ENCODE results near the gene NRP1. TPM values are rescaled to one million over a fixed set of nuclear protein-coding genes. Genes with fewer than 3 reads are reported as not detected.

Gene NRP1
- total RNA-seq, 4 donors from 2014 or later = 91.8 to 175 (median 142) TPM

DNA sequence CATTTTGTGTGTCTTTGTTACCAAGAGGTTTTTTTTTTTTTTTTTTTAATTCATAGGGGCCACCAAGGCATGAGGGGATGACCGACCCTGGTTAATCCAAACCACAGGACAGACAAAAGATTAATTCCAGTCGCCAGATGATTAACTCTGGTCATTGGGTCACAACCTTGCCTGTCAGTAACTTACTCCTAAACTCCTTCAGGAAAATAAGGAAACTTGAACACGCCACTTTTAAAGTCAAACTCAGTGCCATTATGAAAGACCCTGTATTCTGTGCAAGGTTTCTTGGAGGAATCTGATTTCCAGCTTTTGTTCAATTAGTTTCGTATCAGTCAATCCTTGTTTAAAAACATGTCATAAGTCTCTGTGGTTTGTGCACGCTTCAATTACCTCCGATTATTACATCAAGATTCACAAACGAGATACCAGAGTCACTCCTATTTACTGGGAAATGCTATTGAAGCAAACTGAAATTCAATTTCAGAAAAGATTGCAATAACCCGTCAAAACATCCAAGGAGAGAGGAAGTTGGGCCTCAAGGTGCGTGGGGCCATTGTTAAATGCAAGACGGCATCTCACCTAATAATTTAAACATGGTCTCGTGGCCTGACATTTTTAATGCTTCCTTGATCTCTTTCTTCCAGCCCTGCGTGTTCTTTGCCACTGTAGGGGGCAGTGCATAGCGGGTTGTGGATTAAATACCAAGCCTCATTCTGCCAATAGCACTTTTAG, 44.0 kb downstream of the NRP1 start:
- TF ChIP-seq, protein P1, sequence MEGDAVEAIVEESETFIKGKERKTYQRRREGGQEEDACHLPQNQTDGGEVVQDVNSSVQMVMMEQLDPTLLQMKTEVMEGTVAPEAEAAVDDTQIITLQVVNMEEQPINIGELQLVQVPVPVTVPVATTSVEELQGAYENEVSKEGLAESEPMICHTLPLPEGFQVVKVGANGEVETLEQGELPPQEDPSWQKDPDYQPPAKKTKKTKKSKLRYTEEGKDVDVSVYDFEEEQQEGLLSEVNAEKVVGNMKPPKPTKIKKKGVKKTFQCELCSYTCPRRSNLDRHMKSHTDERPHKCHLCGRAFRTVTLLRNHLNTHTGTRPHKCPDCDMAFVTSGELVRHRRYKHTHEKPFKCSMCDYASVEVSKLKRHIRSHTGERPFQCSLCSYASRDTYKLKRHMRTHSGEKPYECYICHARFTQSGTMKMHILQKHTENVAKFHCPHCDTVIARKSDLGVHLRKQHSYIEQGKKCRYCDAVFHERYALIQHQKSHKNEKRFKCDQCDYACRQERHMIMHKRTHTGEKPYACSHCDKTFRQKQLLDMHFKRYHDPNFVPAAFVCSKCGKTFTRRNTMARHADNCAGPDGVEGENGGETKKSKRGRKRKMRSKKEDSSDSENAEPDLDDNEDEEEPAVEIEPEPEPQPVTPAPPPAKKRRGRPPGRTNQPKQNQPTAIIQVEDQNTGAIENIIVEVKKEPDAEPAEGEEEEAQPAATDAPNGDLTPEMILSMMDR (IDR thresholded peaks at IDR 0.05; ENCODE audit: low read depth) = no peak

DNA sequence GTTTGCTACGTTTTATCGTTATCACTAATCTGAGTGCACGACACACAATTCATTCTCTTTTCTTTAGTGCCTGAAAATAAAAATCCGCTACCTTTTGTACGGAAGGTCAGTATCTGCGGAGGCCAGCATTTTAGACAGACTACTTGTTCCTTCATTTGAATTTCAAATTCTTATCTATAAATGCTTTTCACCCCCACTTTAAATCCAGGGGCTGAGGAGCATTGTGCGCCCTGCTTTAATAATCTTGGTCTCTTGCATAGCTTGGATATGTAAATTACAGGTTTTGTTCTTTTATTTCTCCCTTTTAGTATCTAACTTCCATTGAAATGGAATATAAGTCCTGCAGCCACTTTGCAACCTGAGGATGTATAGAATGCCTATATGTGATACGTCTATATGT, 44.7 kb downstream of the NRP1 start:
- TF ChIP-seq, protein P1 (IDR thresholded peaks at IDR 0.05; ENCODE audit: low read depth) = no peak

DNA sequence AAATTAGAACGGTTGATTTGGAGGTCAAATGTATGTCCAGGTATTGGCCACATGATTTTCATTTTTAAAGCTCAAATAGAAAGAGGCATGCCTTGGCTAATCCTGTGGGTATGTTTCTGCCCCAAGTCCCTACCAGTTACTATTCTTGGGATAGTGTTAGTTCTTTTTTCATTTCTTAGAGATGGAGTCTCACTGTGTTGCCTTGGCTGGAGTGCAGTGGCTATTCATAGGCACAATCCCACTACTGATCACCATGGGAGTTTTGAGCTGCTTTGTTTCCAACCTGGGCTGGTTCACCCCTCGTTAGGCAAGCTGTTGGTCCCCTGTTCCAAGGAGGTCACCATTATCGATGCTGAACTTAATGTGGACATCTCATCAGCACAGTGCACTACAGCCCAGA, 46.3 kb downstream of the NRP1 start:
- TF ChIP-seq, protein P1 (IDR thresholded peaks at IDR 0.05; ENCODE audit: low read depth) = no peak

DNA sequence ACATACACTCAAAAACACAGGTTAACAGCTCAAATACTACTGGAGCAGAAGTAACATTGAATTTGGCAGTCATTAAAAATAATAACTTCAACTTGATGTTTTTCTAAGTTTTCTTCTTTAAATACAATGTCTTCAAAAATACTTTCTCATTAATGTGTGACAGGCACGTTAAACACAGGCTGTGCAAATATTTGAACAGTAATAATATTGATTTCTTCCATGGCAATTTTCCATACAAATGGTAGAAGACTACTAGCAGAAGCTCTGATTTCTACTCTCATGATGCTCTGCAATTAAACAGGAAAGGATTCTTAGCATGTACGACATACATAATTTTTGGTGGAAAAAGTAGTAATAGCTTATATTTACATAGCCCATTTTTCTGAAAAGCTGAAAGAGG, 47.4 kb downstream of the NRP1 start:
- TF ChIP-seq, protein P1 (IDR thresholded peaks at IDR 0.05; ENCODE audit: low read depth) = no peak

DNA sequence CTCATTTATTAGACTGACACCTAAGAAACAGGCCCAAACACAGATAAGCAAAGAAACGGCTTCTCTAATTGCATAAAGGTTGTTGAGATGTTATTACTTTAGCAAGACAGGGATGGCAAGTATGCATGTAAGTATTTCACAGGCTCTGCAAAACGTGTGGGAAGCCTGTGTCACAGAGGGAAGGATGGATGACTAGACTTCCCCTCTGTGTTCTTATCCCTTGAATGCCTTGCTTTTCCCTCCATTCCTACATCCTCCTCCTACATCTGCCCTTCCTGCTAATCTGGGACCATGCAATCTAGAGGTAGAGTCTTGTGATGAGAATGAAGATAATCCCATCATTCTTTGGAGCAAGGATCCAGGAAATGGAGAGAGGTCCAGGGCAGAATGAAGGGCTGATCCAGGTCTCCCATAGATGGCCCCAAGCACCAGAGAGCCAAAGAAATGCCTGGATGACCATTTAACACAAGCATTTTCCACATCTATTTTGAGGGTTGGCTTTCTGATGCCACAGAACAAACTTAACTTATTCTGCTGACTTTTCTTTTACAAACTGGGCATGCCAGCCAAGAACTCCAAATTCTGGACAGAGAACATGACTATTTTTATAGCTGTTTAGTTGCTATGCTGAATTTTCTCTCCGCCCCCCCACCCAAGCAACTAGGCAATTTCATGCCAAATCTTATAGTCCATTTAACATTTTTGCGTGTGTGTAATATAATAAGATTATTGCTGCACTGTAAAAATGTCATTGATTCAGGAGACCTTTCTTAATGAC, 48.1 kb downstream of the NRP1 start:
- TF ChIP-seq, protein P1 (IDR thresholded peaks at IDR 0.05; ENCODE audit: low read depth) = no peak

DNA sequence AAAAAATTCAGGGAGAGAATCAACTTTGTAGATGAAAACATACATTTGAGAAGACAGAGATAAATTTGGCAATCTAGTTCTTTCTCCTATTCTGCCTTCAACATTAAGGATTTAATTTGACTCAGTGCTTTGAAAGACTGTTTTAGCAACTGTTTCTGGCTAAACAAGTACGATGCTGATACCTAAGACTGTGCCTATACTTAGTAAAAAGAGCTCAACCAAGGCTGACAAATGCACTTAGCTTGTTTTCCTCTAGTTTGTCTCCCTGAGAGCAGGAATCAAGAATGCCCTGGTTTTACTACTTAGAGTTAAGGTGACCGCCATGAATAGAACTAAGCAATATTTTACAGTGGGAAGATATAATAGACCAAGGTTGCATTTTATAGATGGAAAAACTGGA, 49.5 kb downstream of the NRP1 start:
- TF ChIP-seq, protein P1 (IDR thresholded peaks at IDR 0.05; ENCODE audit: low read depth) = no peak

DNA sequence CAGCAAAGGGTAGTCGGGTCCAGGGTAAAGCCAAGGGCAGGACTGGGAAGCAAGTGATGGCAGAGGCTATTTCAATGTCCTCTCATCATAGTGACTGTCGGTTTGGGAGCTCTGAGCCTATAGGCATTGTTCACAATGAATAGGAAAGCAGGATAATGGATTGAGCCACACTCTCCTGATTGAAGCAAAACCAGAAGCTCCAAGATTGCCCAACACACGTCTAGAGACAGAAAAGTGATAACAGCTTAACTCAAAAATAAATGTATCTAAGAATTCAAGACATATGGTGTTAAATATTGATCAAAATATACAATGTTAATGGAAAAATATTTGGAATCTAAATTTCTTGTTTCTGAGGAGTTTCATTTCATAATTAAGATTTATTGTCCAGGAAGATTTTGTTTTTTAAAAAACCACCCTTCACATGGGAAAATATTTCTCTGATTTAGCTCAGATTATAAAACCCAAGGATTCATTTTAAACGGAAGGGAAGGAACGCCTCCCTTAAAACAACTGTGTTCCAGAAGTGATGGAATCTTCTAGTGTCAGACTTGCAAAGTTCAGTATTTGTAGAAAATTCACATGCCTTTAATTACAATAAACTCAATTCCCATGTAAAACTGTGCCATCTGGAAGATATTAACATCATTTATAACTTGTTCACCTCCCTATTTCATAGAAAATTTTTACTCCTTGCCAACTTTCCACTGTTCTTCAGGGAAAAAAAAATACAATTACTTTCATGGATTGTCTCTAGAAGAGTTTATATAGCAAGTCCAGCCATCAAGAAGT, 54.5 kb downstream of the NRP1 start:
- TF ChIP-seq, protein P1 (IDR thresholded peaks at IDR 0.05; ENCODE audit: low read depth) = no peak
